ENCODE data around the gene EPHB3.

DNA sequence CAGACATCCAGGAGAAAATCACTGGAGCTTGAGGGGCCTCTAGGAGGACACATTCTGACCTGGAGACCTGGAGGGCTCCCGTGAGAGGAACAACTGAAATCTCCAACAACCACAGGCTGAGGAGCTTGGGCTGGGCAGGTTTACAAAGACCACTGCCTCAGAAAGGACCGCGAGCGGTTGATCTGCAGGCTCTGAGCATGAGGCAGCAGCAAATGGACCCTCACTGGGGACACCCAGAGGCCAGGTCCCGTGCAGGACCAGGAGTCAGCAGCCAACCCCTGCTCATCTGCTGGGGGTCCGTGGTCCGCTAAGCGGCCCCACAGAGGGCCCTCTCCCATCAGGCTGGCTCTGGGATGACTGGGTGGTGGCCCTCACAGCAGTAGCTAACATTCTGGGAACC, 10.5 kb upstream of the EPHB3 start:
- TF ChIP-seq, protein P1, sequence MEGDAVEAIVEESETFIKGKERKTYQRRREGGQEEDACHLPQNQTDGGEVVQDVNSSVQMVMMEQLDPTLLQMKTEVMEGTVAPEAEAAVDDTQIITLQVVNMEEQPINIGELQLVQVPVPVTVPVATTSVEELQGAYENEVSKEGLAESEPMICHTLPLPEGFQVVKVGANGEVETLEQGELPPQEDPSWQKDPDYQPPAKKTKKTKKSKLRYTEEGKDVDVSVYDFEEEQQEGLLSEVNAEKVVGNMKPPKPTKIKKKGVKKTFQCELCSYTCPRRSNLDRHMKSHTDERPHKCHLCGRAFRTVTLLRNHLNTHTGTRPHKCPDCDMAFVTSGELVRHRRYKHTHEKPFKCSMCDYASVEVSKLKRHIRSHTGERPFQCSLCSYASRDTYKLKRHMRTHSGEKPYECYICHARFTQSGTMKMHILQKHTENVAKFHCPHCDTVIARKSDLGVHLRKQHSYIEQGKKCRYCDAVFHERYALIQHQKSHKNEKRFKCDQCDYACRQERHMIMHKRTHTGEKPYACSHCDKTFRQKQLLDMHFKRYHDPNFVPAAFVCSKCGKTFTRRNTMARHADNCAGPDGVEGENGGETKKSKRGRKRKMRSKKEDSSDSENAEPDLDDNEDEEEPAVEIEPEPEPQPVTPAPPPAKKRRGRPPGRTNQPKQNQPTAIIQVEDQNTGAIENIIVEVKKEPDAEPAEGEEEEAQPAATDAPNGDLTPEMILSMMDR (IDR thresholded peaks at IDR 0.05): no peak
- TF ChIP-seq POLR2AphosphoS5 (IDR thresholded peaks at IDR 0.05): no peak
- no peak for TF ChIP-seq EP300 (IDR thresholded peaks at IDR 0.05)
- TF ChIP-seq POLR2A (IDR thresholded peaks at IDR 0.05): no peak
